OCI-LY7 (cell line): ENCODE results near the gene SLC25A23.

Source experiments
- EZH2phosphoT487 ChIP-seq: fragments of 200-600 bp; sonication (generic); IDR thresholded peaks from 2 replicates; pipeline ENCODE4 v1.6.1; 2018; ENCODE audit warnings: low read depth, borderline replicate concordance, mild to moderate bottlenecking, mixed run types, antibody characterized with exemption, low read length, moderate library complexity, mixed read lengths
- TF ChIP-seq, protein P1 (sequence below): fragments of 200-600 bp; sonication (generic); conservative IDR thresholded peaks from 2 replicates; pipeline ENCODE4 v1.5.1; 2014; ENCODE audit warnings: mild to moderate bottlenecking, antibody characterized with exemption, low read length, moderate library complexity, mixed read lengths

DNA sequence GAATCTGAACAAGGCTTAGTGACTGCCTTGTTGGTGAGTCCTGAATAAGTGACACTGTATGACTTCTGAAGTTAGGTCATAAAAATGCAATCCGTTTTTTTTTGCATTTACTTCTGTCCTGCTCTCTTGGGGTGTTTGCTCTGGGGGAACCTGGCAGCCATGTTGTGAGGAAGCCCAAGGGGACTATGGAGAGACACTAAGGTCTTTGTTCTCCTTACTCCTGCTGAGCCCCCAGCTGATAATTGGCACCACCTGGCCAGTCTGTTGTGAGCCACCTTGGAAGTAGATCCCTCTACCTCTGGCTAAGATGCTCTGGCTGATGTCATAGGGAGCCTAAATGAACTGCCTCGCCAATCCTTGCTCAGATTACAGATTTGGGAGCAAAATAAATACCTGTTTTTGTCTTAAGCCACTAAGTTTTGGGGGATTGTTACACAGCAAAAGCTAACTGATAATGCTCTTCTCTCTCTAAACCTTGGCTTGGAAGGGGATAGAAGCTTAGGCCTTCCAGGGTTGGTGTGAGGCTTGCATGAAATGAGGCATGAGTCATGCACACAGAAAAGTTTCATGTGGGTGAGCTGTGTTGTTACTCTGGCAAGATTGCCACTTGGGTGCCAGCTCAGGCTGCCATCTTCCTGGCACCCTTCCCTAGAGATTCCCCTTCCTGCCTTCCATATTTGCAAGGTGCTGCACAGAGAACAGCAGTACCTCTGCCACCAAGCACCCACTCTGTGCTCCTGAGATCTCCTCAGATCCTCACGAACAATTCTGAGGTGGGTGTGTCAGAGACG, 32.4 kb upstream of the SLC25A23 start:
- TF ChIP-seq, protein P1, sequence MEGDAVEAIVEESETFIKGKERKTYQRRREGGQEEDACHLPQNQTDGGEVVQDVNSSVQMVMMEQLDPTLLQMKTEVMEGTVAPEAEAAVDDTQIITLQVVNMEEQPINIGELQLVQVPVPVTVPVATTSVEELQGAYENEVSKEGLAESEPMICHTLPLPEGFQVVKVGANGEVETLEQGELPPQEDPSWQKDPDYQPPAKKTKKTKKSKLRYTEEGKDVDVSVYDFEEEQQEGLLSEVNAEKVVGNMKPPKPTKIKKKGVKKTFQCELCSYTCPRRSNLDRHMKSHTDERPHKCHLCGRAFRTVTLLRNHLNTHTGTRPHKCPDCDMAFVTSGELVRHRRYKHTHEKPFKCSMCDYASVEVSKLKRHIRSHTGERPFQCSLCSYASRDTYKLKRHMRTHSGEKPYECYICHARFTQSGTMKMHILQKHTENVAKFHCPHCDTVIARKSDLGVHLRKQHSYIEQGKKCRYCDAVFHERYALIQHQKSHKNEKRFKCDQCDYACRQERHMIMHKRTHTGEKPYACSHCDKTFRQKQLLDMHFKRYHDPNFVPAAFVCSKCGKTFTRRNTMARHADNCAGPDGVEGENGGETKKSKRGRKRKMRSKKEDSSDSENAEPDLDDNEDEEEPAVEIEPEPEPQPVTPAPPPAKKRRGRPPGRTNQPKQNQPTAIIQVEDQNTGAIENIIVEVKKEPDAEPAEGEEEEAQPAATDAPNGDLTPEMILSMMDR = no peak
- no peak for TF ChIP-seq EZH2phosphoT487
